ENCODE data around the gene TPM4. TPM values are rescaled to one million over a fixed set of nuclear protein-coding genes. Genes with fewer than 3 reads are reported as not detected.

TPM4 gene
- total RNA-seq, 1 experiment from 2014 or later, result 307 TPM

GRCh38 chr19:16069813-16070365, 6.4 kb upstream of the TPM4 start:
- Histone ChIP-seq H3K36me3 (ENCODE audit: low read depth) (no peaks in the 10 kb centered on the region), H4K20me1 (ENCODE audit: insufficient read depth) (no peaks in the 10 kb centered on the region), H3K27me3 (ENCODE audit: insufficient read depth, low read depth) (no peaks in the 10 kb centered on the region), H3K79me2 (ENCODE audit: low read depth) (peaks cover 28% of the 10 kb centered on the region), H3K4me1 (replicated peaks; ENCODE audit: insufficient read depth) (peaks cover 44% of the 10 kb centered on the region), H3K4me2 (peak overlapping the region; percentile 74), H3K9me2 (ENCODE audit: insufficient read depth) (no peaks in the 10 kb centered on the region), H3K27ac (peak overlapping the region; percentile 81), H2AFZ (peak overlapping the region; percentile 34; the same call in 1 of the 2 replicates), H3F3A (ENCODE audit: insufficient read depth, low read depth) (peaks cover 63% of the 10 kb centered on the region), H3K4me3 (peak overlapping the region; percentile 41; the same call in 1 of the 2 replicates), H3K9me3 (ENCODE audit: insufficient read depth, low read depth) (no peaks in the 10 kb centered on the region)
- no peak for DNase-seq
- no peak for TF ChIP-seq CTCF (conservative IDR thresholded peaks at IDR 0.05)
- no peak for TF ChIP-seq EZH2 (IDR thresholded peaks at IDR 0.05; ENCODE audit: low read depth)
- TSS peak; percentile 42 for BruUV-seq (replicated peaks)
- ChIA-PET CTCF (interaction anchor here (1.0 kb wide), 1 partner anchor 41 kb away, joined by 3 read pairs; no protein-coding TSS in a partner anchor), POLR2A (ENCODE audit: unreplicated experiment) (interaction anchor here (0.6 to 1.0 kb wide), 2 partner anchors 25 to 115 kb away, joined by 6 to 8 read pairs; partner anchors contain the start of gene FAM32A)
- intact Hi-C loops (cut with micrococcal nuclease; ENCODE audit: unreplicated experiment), result loop anchor here (1.0 kb wide), 2 partner anchors 9 to 41 kb away; partner anchors contain the start of gene RAB8A

DNA sequence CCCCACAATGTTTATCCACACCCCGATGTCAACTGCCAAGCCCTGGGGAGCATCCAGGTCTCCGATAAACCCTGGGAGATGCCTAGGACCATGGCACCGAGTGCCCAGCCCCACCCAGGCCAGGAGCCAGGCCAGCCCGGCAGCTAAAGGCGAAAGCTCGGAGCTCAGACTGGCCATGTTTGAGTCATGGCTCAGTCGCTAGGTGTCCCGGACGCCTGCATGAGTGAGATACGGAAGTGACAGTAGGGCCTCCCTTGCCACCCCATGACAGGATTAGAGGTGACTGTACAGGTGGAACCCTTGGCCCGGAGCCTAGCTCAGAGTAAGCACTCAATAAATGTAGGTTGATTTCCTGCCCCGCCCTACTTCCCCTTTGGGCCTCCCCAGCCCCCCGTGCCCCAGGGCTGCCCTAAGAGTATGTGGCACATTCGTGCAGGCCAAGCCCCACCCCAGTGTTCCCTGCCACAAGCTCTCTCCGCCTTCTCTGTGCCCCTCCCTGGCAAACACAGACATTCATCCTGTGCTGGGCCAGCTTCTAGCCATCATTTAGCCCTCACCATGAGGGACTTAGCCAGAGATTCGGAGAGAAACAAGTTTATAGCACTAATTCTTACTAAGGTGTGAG, 5.8 kb upstream of the TPM4 start:
- H3K27ac ChIP-seq, result peak overlapping the region; percentile 81
- DNase-seq, result peak; percentile 96 to 100
- ChIA-PET POLR2A (ENCODE audit: unreplicated experiment) (interaction anchor here (0.6 to 1.0 kb wide), 7 partner anchors 10 to 233 kb away, joined by 3 to 16 read pairs (median 6); partner anchors contain the start of genes CYP4F11 and FAM32A), CTCF (interaction anchor here (1.0 kb wide), 1 partner anchor 40 kb away, joined by 3 read pairs; no protein-coding TSS in a partner anchor)
- no peaks in the 10 kb centered on the region for H3K36me3 ChIP-seq (ENCODE audit: low read depth)
- H4K20me1 ChIP-seq (ENCODE audit: insufficient read depth), result no peaks in the 10 kb centered on the region
- peaks cover 65% of the 10 kb centered on the region for H3F3A ChIP-seq (ENCODE audit: insufficient read depth, low read depth)
- peaks cover 44% of the 10 kb centered on the region for H3K4me1 ChIP-seq (replicated peaks; ENCODE audit: insufficient read depth)
- peak overlapping the region; percentile 74 for H3K4me2 ChIP-seq
- peak overlapping the region; percentile 34; the same call in 1 of the 2 replicates for H2AFZ ChIP-seq
- H3K27me3 ChIP-seq (ENCODE audit: insufficient read depth, low read depth), result no peaks in the 10 kb centered on the region
- no TSS peak for BruUV-seq (replicated peaks)
- no peaks in the 10 kb centered on the region for H3K9me2 ChIP-seq (ENCODE audit: insufficient read depth)
- TF ChIP-seq EZH2 (IDR thresholded peaks at IDR 0.05; ENCODE audit: low read depth) (no peak), CTCF (conservative IDR thresholded peaks at IDR 0.05) (no peak; the same call in 1 of the 2 replicates)
- H3K4me3 ChIP-seq, result peak overlapping the region; percentile 41; the same call in 1 of the 2 replicates
- peaks cover 28% of the 10 kb centered on the region for H3K79me2 ChIP-seq (ENCODE audit: low read depth)
- H3K9me3 ChIP-seq (ENCODE audit: insufficient read depth, low read depth), result no peaks in the 10 kb centered on the region
- intact Hi-C loops (cut with micrococcal nuclease; ENCODE audit: unreplicated experiment), result loop anchor here (1.0 kb wide), 2 partner anchors 9 to 41 kb away; partner anchors contain the start of gene RAB8A

- no peaks in the 10 kb centered on the region for H3K9me2 ChIP-seq (ENCODE audit: insufficient read depth)
- no peaks in the 10 kb centered on the region for H4K20me1 ChIP-seq (ENCODE audit: insufficient read depth)
- CTCF ChIA-PET, result interaction anchor here (1.0 kb wide), 1 partner anchor 40 kb away, joined by 3 read pairs; no protein-coding TSS in a partner anchor
- intact Hi-C loops (cut with micrococcal nuclease; ENCODE audit: unreplicated experiment), result no loop called here
- H3K9me3 ChIP-seq (ENCODE audit: insufficient read depth, low read depth), result no peaks in the 10 kb centered on the region
- peak overlapping the region; percentile 47 for H3K4me2 ChIP-seq
- H3K79me2 ChIP-seq (ENCODE audit: low read depth), result peaks cover 28% of the 10 kb centered on the region
- no peaks in the 10 kb centered on the region for H3K36me3 ChIP-seq (ENCODE audit: low read depth)
- H3K27ac ChIP-seq, result peak overlapping the region; percentile 60
- POLR2A ChIA-PET (ENCODE audit: unreplicated experiment), result interaction anchor here (0.6 to 1.0 kb wide), 4 partner anchors 9 to 234 kb away, joined by 3 to 16 read pairs (median 8); partner anchors contain the start of gene FAM32A
- H3K4me1 ChIP-seq (replicated peaks; ENCODE audit: insufficient read depth), result peaks cover 44% of the 10 kb centered on the region
- H3F3A ChIP-seq (ENCODE audit: insufficient read depth, low read depth), result peaks cover 65% of the 10 kb centered on the region
- TSS peak; percentile 7 for BruUV-seq (replicated peaks)
- H2AFZ ChIP-seq, result no peak overlapping the region
- no peak overlapping the region for H3K4me3 ChIP-seq
- H3K27me3 ChIP-seq (ENCODE audit: insufficient read depth, low read depth), result no peaks in the 10 kb centered on the region
- TF ChIP-seq CTCF (conservative IDR thresholded peaks at IDR 0.05) (no peak), EZH2 (IDR thresholded peaks at IDR 0.05; ENCODE audit: low read depth) (no peak)
- DNase-seq, result no peak
Measured at GRCh38 chr19:16071072-16071691, 5.1 kb upstream of the TPM4 start.

Data from PC-9 (cell line).